ENCODE data around the gene HEATR1. TPM values are rescaled to one million over a fixed set of nuclear protein-coding genes. Genes with fewer than 3 reads are reported as not detected.

Gene HEATR1
- total RNA-seq, 1 experiment from 2014 or later, result 68.3 TPM

DNA sequence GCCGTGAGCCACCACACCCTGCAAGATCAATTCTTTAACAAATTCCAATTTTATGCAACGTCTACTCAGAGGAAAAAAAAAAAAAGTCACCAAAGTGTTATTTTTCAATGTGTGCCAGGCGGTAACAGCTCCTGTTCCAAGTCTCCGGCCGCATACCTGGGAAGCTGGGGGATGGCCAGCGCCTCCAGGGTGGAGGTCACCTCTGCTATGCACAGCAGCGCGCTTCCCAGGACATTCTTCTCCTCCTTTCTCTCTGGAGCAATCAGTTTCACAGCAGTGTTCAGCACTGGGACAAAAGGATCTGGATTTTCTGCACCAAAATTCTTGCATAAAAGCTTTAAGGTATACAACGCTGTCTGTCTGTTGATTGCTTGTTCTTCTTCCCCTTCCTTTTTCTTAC lies 46.2 kb downstream of the HEATR1 start:
- Histone ChIP-seq H3K4me3 (replicated peaks in 1 of 2; ENCODE audit: low read depth in 1 of 2, low read length in 2 of 2) (no peak overlapping the region), H3K27me3 (ENCODE audit: insufficient read depth, low read length) (no peaks in the 10 kb centered on the region), H3K4me2 (ENCODE audit: low read length) (no peak overlapping the region), H3K27ac (ENCODE audit: low read depth, low read length) (no peak overlapping the region), H4K20me1 (ENCODE audit: insufficient read depth) (no peaks in the 10 kb centered on the region), H3K9me2 (ENCODE audit: insufficient read depth) (no peaks in the 10 kb centered on the region), H3K9ac (ENCODE audit: low read length) (no peak overlapping the region), H3K4me1 (ENCODE audit: control insufficient read depth in 1 of 2, insufficient read depth in 2 of 2, low read length in 2 of 2) (no peaks in the 10 kb centered on the region), H2AFZ (ENCODE audit: low read depth, low read length, poor library complexity, severe bottlenecking) (no peak overlapping the region), H3K9me3 (ENCODE audit: control insufficient read depth in 1 of 2, insufficient read depth in 1 of 2, low read depth in 1 of 2, low read length in 2 of 2) (no peaks in the 10 kb centered on the region), H3K79me2 (ENCODE audit: insufficient read depth, low read length) (no peaks in the 10 kb centered on the region), H3K36me3 (ENCODE audit: control insufficient read depth in 1 of 2, insufficient read depth in 2 of 2, low read length in 2 of 2) (peaks cover 42 to 65% of the 10 kb centered on the region in 2 experiments; a peak in 3 of 4 replicates)
- ChIA-PET RAD21 (ENCODE audit: low non-redundant PET in 1 of 2, low total read pairs in 2 of 2, uncharacterized antibody in 2 of 2, unreplicated experiment in 2 of 2) (no interaction called here), POLR2A (no interaction called here), CTCF (no interaction called here)
- intact Hi-C loops (cut with micrococcal nuclease), result no loop called here
- DNase-seq (ENCODE audit: low read depth, low spot score) (no peak), ATAC-seq (no peak)
- no TSS peak for BruUV-seq (replicated peaks)
- TF ChIP-seq SIN3A (IDR thresholded peaks at IDR 0.05; ENCODE audit: low read depth), result no peak
- TF ChIP-seq JUND (IDR thresholded peaks at IDR 0.05), result no peak
- TF ChIP-seq, protein P1, sequence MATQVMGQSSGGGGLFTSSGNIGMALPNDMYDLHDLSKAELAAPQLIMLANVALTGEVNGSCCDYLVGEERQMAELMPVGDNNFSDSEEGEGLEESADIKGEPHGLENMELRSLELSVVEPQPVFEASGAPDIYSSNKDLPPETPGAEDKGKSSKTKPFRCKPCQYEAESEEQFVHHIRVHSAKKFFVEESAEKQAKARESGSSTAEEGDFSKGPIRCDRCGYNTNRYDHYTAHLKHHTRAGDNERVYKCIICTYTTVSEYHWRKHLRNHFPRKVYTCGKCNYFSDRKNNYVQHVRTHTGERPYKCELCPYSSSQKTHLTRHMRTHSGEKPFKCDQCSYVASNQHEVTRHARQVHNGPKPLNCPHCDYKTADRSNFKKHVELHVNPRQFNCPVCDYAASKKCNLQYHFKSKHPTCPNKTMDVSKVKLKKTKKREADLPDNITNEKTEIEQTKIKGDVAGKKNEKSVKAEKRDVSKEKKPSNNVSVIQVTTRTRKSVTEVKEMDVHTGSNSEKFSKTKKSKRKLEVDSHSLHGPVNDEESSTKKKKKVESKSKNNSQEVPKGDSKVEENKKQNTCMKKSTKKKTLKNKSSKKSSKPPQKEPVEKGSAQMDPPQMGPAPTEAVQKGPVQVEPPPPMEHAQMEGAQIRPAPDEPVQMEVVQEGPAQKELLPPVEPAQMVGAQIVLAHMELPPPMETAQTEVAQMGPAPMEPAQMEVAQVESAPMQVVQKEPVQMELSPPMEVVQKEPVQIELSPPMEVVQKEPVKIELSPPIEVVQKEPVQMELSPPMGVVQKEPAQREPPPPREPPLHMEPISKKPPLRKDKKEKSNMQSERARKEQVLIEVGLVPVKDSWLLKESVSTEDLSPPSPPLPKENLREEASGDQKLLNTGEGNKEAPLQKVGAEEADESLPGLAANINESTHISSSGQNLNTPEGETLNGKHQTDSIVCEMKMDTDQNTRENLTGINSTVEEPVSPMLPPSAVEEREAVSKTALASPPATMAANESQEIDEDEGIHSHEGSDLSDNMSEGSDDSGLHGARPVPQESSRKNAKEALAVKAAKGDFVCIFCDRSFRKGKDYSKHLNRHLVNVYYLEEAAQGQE (IDR thresholded peaks at IDR 0.05; ENCODE audit: low read depth), result no peak
- no peak for TF ChIP-seq ZNF274 (IDR thresholded peaks at IDR 0.05; ENCODE audit: low read depth, low read length)
- TF ChIP-seq RAD21 (IDR thresholded peaks at IDR 0.05; ENCODE audit: low read depth), result no peak
- TF ChIP-seq, protein P2, sequence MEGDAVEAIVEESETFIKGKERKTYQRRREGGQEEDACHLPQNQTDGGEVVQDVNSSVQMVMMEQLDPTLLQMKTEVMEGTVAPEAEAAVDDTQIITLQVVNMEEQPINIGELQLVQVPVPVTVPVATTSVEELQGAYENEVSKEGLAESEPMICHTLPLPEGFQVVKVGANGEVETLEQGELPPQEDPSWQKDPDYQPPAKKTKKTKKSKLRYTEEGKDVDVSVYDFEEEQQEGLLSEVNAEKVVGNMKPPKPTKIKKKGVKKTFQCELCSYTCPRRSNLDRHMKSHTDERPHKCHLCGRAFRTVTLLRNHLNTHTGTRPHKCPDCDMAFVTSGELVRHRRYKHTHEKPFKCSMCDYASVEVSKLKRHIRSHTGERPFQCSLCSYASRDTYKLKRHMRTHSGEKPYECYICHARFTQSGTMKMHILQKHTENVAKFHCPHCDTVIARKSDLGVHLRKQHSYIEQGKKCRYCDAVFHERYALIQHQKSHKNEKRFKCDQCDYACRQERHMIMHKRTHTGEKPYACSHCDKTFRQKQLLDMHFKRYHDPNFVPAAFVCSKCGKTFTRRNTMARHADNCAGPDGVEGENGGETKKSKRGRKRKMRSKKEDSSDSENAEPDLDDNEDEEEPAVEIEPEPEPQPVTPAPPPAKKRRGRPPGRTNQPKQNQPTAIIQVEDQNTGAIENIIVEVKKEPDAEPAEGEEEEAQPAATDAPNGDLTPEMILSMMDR (IDR thresholded peaks at IDR 0.05 in 2 of 3, conservative IDR thresholded peaks at IDR 0.05 in 1 of 3; ENCODE audit: borderline replicate concordance in 1 of 3, insufficient read depth in 1 of 3, low read depth in 2 of 3, low read length in 2 of 3), result no peak
- TF ChIP-seq SP1 (IDR thresholded peaks at IDR 0.05; ENCODE audit: low read depth), result no peak
- no peak for TF ChIP-seq EGR1 (IDR thresholded peaks at IDR 0.05; ENCODE audit: low read depth)
- TF ChIP-seq, protein P3, sequence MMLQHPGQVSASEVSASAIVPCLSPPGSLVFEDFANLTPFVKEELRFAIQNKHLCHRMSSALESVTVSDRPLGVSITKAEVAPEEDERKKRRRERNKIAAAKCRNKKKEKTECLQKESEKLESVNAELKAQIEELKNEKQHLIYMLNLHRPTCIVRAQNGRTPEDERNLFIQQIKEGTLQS (IDR thresholded peaks at IDR 0.05), result no peak

All from HCT116 (cell line).